PC-3 (cell line): ENCODE results near the gene HNRNPAB. TPM values are rescaled to one million over a fixed set of nuclear protein-coding genes. Genes with fewer than 3 reads are reported as not detected.
"Not testable (repeated sequence)": the region's sequence is repeated elsewhere in the genome, so short reads cannot be mapped to it uniquely, and the experiment has no call there.

Source experiments
- ATAC-seq: fragments of 200-7000 bp; cut with Tn5 transposase; 2 replicates; pipeline ENCODE4 v1.9.1; 2020; ENCODE audit warnings: mild to moderate bottlenecking, moderate library complexity
- BruUV-seq: library from RNA; stranded (reverse); fragments of 400-500 nt; replicated peaks from 2 replicates; lab custom pipeline; 2021; lab: Mats Ljungman, UMichigan
- CTCF ChIA-PET: fragments of 300-600 bp; sonication (Branson Sonifier 250); formaldehyde crosslinking; loops from one replicate; lab custom pipeline; 2022; ENCODE audit warnings: antibody characterized with exemption; lab: Charles Lee
- POLR2A ChIA-PET: fragments of 300-600 bp; sonication (Branson Sonifier 250); formaldehyde crosslinking; loops from one replicate; lab custom pipeline; 2022; ENCODE audit warnings: antibody characterized with exemption; ENCODE audit not compliant: unreplicated experiment; lab: Charles Lee
- DNase-seq: peaks from one replicate; pipeline ENCODE4 v3.0.0-alpha.2; 2015
- H2AFZ ChIP-seq: fragments of 300-600 bp; sonication (generic); 2 replicates; pipeline ENCODE4 v1.6.0; 2016; ENCODE audit warnings: antibody characterized with exemption, low read length
- H3F3A ChIP-seq: fragments of 300-600 bp; sonication (generic); one replicate; pipeline ENCODE4 v1.6.0; 2017; ENCODE audit warnings: antibody characterized with exemption, low read length, control low read depth, mild to moderate bottlenecking; ENCODE audit not compliant: unreplicated experiment
- H3K27ac ChIP-seq: fragments of 300-600 bp; sonication (generic); 2 replicates; pipeline ENCODE4 v1.5.1; 2016; ENCODE audit warnings: mild to moderate bottlenecking, low read length
- H3K27me3 ChIP-seq: fragments of 300-600 bp; sonication (generic); 2 replicates; pipeline ENCODE4 v1.6.1; 2016; ENCODE audit warnings: low read length, mixed read lengths
- H3K36me3 ChIP-seq: fragments of 300-600 bp; sonication (generic); 2 replicates; pipeline ENCODE4 v1.6.1; 2016; ENCODE audit warnings: low read depth, mixed run types, low read length, mixed read lengths
- H3K4me1 ChIP-seq: fragments of 300-600 bp; sonication (generic); 2 replicates; pipeline ENCODE4 v1.5.1; 2016; ENCODE audit warnings: low read length; ENCODE audit not compliant: insufficient read depth
- H3K4me2 ChIP-seq: fragments of 300-600 bp; sonication (generic); 2 replicates; pipeline ENCODE4 v1.6.0; 2016; ENCODE audit warnings: low read length
- H3K4me3 ChIP-seq: fragments of 300-600 bp; sonication (generic); 2 replicates; pipeline ENCODE4 v1.5.1; 2016; ENCODE audit warnings: mild to moderate bottlenecking, low read length, mixed read lengths
- H3K79me2 ChIP-seq: fragments of 300-600 bp; sonication (generic); 2 replicates; pipeline ENCODE4 v1.6.1; 2017; ENCODE audit warnings: low read length, mixed read lengths
- H3K9ac ChIP-seq: fragments of 300-600 bp; sonication (generic); 2 replicates; pipeline ENCODE4 v1.6.0; 2016; ENCODE audit warnings: mild to moderate bottlenecking, low read length
- H3K9me2 ChIP-seq: fragments of 300-600 bp; sonication (generic); replicated peaks from 2 replicates; pipeline ENCODE4 v1.6.1; 2016; ENCODE audit warnings: mixed run types, low read length, mixed read lengths
- H3K9me3 ChIP-seq: fragments of 300-600 bp; sonication (generic); 2 replicates; pipeline ENCODE4 v1.6.1; 2016; ENCODE audit warnings: low read length, mixed read lengths
- H4K20me1 ChIP-seq: fragments of 300-600 bp; sonication (generic); 2 replicates; pipeline ENCODE4 v1.6.1; 2016; ENCODE audit warnings: low read length, mixed read lengths
- EZH2 ChIP-seq: fragments of 300-600 bp; sonication (generic); IDR thresholded peaks from one replicate; pipeline ENCODE4 v1.6.1; 2017; ENCODE audit warnings: antibody characterized with exemption, mild to moderate bottlenecking, low read length; ENCODE audit not compliant: unreplicated experiment
- EZH2phosphoT487 ChIP-seq: fragments of 300-600 bp; sonication (generic); IDR thresholded peaks from 2 replicates; pipeline ENCODE4 v1.6.1; 2018; ENCODE audit warnings: mild to moderate bottlenecking, antibody characterized with exemption, low read length, borderline replicate concordance
- intact Hi-C: fragments of 100-400 bp; cut with micrococcal nuclease; formaldehyde crosslinking; loops from 2 replicates; pipeline ENCODE4 v1.9.0; 2023
- total RNA-seq: library from RNA; depleted of rRNA; stranded (reverse); fragments of >200 nt; gene quantifications from 2 replicates; pipeline ENCODE4 v1.2.3, GENCODE V29; 2014
- TF ChIP-seq, protein P1 (sequence below): fragments of 300-600 bp; sonication (generic); conservative IDR thresholded peaks from 2 replicates; pipeline ENCODE4 v1.5.1; 2017; ENCODE audit warnings: antibody characterized with exemption, low read depth, mild to moderate bottlenecking, low read length

HNRNPAB gene
- total RNA-seq, 1 experiment from 2014 or later, result 231 TPM

GRCh38 chr5:178228609-178229008 lies 24.3 kb downstream of the HNRNPAB start:
- no peak for ATAC-seq
- H3K36me3 ChIP-seq, result peaks cover 42% of the 10 kb centered on the region
- ChIA-PET POLR2A (no interaction called here), CTCF (no interaction called here)
- no peak overlapping the region for H3K9ac ChIP-seq
- H3K9me3 ChIP-seq, result no peaks in the 10 kb centered on the region
- no peaks in the 10 kb centered on the region for H3K27me3 ChIP-seq
- H3F3A ChIP-seq, result no peaks in the 10 kb centered on the region
- H3K9me2 ChIP-seq, result no peaks in the 10 kb centered on the region
- no TSS peak for BruUV-seq
- peaks cover 17% of the 10 kb centered on the region for H3K4me1 ChIP-seq
- H2AFZ ChIP-seq, result no peak overlapping the region
- intact Hi-C loops, result no loop called here
- H4K20me1 ChIP-seq, result no peaks in the 10 kb centered on the region
- H3K4me3 ChIP-seq, result no peak overlapping the region
- peaks cover 31% of the 10 kb centered on the region for H3K79me2 ChIP-seq
- H3K27ac ChIP-seq, result no peak overlapping the region
- no peak for TF ChIP-seq EZH2
- no peak for TF ChIP-seq EZH2phosphoT487
- TF ChIP-seq, protein P1, sequence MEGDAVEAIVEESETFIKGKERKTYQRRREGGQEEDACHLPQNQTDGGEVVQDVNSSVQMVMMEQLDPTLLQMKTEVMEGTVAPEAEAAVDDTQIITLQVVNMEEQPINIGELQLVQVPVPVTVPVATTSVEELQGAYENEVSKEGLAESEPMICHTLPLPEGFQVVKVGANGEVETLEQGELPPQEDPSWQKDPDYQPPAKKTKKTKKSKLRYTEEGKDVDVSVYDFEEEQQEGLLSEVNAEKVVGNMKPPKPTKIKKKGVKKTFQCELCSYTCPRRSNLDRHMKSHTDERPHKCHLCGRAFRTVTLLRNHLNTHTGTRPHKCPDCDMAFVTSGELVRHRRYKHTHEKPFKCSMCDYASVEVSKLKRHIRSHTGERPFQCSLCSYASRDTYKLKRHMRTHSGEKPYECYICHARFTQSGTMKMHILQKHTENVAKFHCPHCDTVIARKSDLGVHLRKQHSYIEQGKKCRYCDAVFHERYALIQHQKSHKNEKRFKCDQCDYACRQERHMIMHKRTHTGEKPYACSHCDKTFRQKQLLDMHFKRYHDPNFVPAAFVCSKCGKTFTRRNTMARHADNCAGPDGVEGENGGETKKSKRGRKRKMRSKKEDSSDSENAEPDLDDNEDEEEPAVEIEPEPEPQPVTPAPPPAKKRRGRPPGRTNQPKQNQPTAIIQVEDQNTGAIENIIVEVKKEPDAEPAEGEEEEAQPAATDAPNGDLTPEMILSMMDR, result no peak
- no peak overlapping the region for H3K4me2 ChIP-seq
- DNase-seq, result no peak

DNA sequence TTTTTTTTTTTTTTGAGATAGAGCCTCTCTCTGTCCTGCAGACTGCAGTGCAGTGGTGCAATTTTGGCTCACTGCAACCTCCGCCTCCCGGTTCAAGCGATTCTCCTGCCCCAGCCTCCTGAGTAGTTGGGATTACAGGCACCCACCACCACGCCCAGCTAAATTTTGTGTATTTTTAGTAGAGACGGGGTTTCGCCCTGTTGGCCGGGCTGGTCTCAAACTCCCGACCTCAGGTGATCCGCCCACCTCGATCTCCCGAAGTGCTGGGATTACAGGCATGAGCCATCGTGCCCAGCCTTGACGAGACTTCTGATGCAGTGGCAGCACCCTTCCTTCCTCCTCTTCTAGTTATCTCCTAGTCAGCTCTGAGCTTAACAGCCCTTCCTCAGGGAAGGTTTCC lies 24.8 kb downstream of the HNRNPAB start:
- DNase-seq, POLR2A ChIA-PET, H4K20me1 ChIP-seq, H2AFZ ChIP-seq, ATAC-seq, H3K4me2 ChIP-seq, H3K9ac ChIP-seq, H3K9me2 ChIP-seq, H3K27me3 ChIP-seq, H3K9me3 ChIP-seq, H3K4me3 ChIP-seq, H3F3A ChIP-seq, BruUV-seq, H3K27ac ChIP-seq, intact Hi-C loops, CTCF ChIA-PET: not testable (repeated sequence)
- Histone ChIP-seq H3K36me3 (peaks cover 41% of the 10 kb centered on the region), H3K79me2 (peaks cover 31% of the 10 kb centered on the region), H3K4me1 (peaks cover 17% of the 10 kb centered on the region)

DNA sequence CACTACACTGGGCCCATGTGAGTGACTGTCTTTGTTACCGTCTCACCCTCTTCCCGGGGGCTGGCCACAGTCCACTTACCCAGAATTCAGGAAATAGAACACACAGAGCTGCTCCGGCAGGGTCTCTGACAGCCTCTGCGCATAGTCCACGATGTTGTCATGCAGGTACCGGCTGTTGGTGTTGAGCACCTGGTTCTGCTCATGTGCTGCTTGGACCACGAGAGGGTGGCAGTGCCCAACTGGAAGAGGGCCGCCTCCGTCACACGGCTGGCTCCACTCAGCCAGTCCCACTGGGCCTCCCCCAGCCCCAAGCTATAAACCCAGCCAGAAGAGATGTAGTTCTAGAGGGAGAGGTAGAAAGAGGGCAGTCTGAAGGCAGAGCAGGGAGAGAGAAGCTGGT lies 25.5 kb downstream of the HNRNPAB start:
- DNase-seq, result no peak
- Histone ChIP-seq H3K4me2 (peak overlapping the region; percentile 100; the same call in 1 of the 2 replicates), H3F3A (no peaks in the 10 kb centered on the region), H3K4me1 (peaks cover 17% of the 10 kb centered on the region), H4K20me1 (no peaks in the 10 kb centered on the region), H3K9ac (no peak overlapping the region), H3K36me3 (peaks cover 36% of the 10 kb centered on the region), H3K9me3 (no peaks in the 10 kb centered on the region), H3K4me3 (no peak overlapping the region), H2AFZ (no peak overlapping the region), H3K79me2 (peaks cover 31% of the 10 kb centered on the region), H3K9me2 (no peaks in the 10 kb centered on the region), H3K27me3 (no peaks in the 10 kb centered on the region), H3K27ac (no peak overlapping the region)
- TF ChIP-seq, protein P1, result no peak
- TF ChIP-seq EZH2 (no peak), EZH2phosphoT487 (no peak)
- CTCF ChIA-PET, result no interaction called here
- no TSS peak for BruUV-seq
- POLR2A ChIA-PET, result no interaction called here
- ATAC-seq, result no peak
- intact Hi-C loops, result no loop called here
